SIG-M5 treated with dmso at 0.1 percent for 504 hours (cell line): ENCODE results near the gene GNAO1.
A peak's percentile ranks its signal among the peaks of the same experiment; 100 is the strongest.

ENCODE experiments used
- DNase-seq: peaks from one replicate; lab custom pipeline; 2025; ENCODE audit not compliant: unreplicated experiment; lab: John Stamatoyannopoulos, UW

The GNAO1 gene

GRCh38 chr16:56328276-56329022 is 137.2 kb downstream of the GNAO1 start:
- DNase-seq, result no peak

- no peak for DNase-seq
These were observed 138.6 kb downstream of the GNAO1 start for GRCh38 chr16:56329887-56330286.

GRCh38 chr16:56330476-56330875 is 139.2 kb downstream of the GNAO1 start:
- no peak for DNase-seq

GRCh38 chr16:56331399-56331798 is 140.1 kb downstream of the GNAO1 start:
- DNase-seq, result no peak

- no peak for DNase-seq
These were observed 140.6 kb downstream of the GNAO1 start for GRCh38 chr16:56331915-56332314.

GRCh38 chr16:56332464-56333079 is 141.3 kb downstream of the GNAO1 start:
- DNase-seq, result peak; percentile 13

- no peak for DNase-seq
These were observed 143.5 kb downstream of the GNAO1 start for GRCh38 chr16:56334761-56335160.

GRCh38 chr16:56336071-56336688 is 144.9 kb downstream of the GNAO1 start:
- DNase-seq, result no peak

GRCh38 chr16:56336711-56337110 is 145.4 kb downstream of the GNAO1 start:
- no peak for DNase-seq

GRCh38 chr16:56337131-56337857 is 146.0 kb downstream of the GNAO1 start:
- DNase-seq, result no peak

- DNase-seq, result no peak
These were observed 146.6 kb downstream of the GNAO1 start for GRCh38 chr16:56337858-56338325.

- DNase-seq, result no peak
These were observed 147.5 kb downstream of the GNAO1 start for GRCh38 chr16:56338566-56339318.

- DNase-seq, result no peak
These were observed 148.3 kb downstream of the GNAO1 start for GRCh38 chr16:56339431-56340195.

GRCh38 chr16:56340416-56340815 is 149.1 kb downstream of the GNAO1 start:
- no peak for DNase-seq

- no peak for DNase-seq
These were observed 149.6 kb downstream of the GNAO1 start for GRCh38 chr16:56340864-56341365.

GRCh38 chr16:56341656-56342399 is 150.5 kb downstream of the GNAO1 start:
- no peak for DNase-seq

- DNase-seq, result no peak
These were observed 152.6 kb downstream of the GNAO1 start for GRCh38 chr16:56343661-56344517.
